GM12878 (cell line): Measurements from ENCODE around the gene HTR1D. TPM values are rescaled to one million over a fixed set of nuclear protein-coding genes. Genes with fewer than 3 reads are reported as not detected.

ENCODE experiments used
- BCL3 ChIP-seq: IDR thresholded peaks from 2 replicates; pipeline ENCODE4 v1.6.1; 2011; ENCODE audit warnings: borderline replicate concordance, low read depth, mild to moderate bottlenecking, moderate library complexity, low read length; ENCODE audit not compliant: insufficient read depth, poor library complexity, severe bottlenecking
- CUX1 ChIP-seq: IDR thresholded peaks from 2 replicates; pipeline ENCODE4 v1.6.1; 2012; ENCODE audit warnings: improper control_type of control experiment, low read depth, low read length; ENCODE audit not compliant: insufficient replicate concordance
- KAT2A ChIP-seq: conservative IDR thresholded peaks from 2 replicates; pipeline ENCODE4 v1.6.1; 2011; ENCODE audit warnings: low read depth, low read length; ENCODE audit not compliant: control insufficient read depth
- SIN3A ChIP-seq: IDR thresholded peaks from 2 replicates; pipeline ENCODE4 v1.6.1; 2012; ENCODE audit warnings: low read depth, low read length, improper control_type of control experiment
- ZBTB33 ChIP-seq: fragments of 450-650 bp; IDR thresholded peaks from 2 replicates; pipeline ENCODE4 v1.6.1; 2017; ENCODE audit warnings: mild to moderate bottlenecking
- polyA plus RNA-seq, 11 experiments: library from polyadenylated mRNA; depleted of rRNA in 4 of 11; unstranded in 6 of 11; stranded (reverse) in 5 of 11; fragments of >200 nt; fragmentation: Nextera tagmentation in 4 of 11; fragmentation: Illumina TruSeq in 1 of 11; extraction: Ambion mirVana in 4 of 11; extraction: Trizol in 1 of 11; gene quantifications; 1 replicate in 1 of 11; 2 replicates in 10 of 11; pipeline versions ENCODE4 v1.2.1 to v1.2.3, GENCODE V29; 2011 to 2016; ENCODE audit warnings: inconsistent platforms in 2 of 11, missing spikeins in 2 of 11, low read depth in 1 of 11
- total RNA-seq, 4 experiments: library from RNA; depleted of rRNA in 3 of 4; stranded (reverse); fragments of >200 nt in 3 of 4; fragmentation: Illumina TruSeq in 1 of 4; extraction: Trizol in 1 of 4; gene quantifications; 2 replicates each; pipeline versions ENCODE4 v1.2.1 to v1.2.3, GENCODE V29; 2013 to 2021
- TF ChIP-seq, protein P1 (sequence below): IDR thresholded peaks from 2 replicates; pipeline ENCODE4 v1.6.1; 2011; ENCODE audit warnings: mild to moderate bottlenecking, low read depth, low read length, moderate library complexity; ENCODE audit not compliant: insufficient replicate concordance

HTR1D gene
- total and polyA plus RNA-seq, 10 of the 15 experiments (the other 5 are each of a cell fraction or from before 2014, with no cell fraction given): 0.07 TPM; not detected in 9

DNA sequence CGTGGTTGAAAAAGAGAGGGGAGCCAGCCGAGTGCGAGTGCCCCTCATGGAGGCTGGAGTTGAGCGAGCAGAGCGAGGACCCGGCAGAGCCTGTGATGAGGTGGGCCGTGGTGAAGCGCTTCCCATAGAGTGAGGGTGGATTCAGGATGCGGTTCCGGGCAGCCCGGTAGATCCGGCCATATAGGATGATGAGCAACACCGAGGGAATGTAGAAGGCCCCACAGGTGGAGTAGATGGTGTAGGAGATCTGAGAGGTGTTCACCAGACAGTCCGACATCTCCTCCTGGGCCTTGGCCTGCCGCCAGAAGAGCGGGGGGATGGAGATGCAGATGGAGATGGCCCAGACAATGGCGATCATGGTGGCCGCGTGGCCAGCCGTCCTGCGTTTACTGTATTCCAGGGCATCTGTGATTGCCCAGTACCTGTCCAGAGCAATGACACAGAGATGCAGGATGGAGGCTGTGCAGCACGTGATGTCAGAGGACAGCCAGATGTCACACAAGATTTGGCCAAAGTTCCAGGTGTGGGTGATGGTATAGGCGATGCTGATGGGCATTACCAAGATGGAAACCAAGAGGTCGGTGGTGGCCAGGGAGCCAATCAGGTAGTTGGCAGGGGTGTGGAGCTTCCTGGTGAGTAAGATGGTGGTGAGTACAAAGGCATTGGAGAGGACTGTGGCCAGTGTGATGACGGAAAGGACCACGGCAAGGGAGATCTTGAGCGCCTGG, 23.7 kb downstream of the HTR1D start (continued):
- TF ChIP-seq CUX1 (no peak), BCL3 (no peak), KAT2A (no peak), ZBTB33 (no peak), SIN3A (no peak)
- TF ChIP-seq, protein P1, sequence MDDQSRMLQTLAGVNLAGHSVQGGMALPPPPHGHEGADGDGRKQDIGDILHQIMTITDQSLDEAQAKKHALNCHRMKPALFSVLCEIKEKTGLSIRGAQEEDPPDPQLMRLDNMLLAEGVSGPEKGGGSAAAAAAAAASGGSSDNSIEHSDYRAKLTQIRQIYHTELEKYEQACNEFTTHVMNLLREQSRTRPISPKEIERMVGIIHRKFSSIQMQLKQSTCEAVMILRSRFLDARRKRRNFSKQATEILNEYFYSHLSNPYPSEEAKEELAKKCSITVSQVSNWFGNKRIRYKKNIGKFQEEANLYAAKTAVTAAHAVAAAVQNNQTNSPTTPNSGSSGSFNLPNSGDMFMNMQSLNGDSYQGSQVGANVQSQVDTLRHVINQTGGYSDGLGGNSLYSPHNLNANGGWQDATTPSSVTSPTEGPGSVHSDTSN: no peak
